ENCODE data around the gene MUC5B.

Gene MUC5B

DNA sequence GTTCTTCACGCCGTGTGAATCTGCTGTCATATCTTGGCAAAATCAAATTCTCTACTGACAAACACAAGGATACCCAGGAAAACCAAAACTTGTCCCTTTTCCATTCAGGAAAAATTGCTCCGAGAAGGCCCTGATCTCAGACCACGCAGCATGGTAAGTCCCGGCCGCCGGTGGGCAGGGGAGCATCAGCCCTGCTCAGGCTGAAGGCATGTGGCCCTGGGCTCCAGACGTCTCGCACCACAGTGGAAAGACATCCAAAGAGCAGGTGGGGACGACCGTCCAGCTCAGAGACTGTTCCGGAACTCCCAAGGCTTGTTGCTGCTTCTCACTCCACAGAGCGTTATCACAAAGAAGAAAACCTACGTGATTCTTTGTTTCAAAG is 56.8 kb downstream of the MUC5B start:
- TF ChIP-seq, protein P1, sequence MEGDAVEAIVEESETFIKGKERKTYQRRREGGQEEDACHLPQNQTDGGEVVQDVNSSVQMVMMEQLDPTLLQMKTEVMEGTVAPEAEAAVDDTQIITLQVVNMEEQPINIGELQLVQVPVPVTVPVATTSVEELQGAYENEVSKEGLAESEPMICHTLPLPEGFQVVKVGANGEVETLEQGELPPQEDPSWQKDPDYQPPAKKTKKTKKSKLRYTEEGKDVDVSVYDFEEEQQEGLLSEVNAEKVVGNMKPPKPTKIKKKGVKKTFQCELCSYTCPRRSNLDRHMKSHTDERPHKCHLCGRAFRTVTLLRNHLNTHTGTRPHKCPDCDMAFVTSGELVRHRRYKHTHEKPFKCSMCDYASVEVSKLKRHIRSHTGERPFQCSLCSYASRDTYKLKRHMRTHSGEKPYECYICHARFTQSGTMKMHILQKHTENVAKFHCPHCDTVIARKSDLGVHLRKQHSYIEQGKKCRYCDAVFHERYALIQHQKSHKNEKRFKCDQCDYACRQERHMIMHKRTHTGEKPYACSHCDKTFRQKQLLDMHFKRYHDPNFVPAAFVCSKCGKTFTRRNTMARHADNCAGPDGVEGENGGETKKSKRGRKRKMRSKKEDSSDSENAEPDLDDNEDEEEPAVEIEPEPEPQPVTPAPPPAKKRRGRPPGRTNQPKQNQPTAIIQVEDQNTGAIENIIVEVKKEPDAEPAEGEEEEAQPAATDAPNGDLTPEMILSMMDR (IDR thresholded peaks at IDR 0.05; ENCODE audit: low read length, missing control alignments), result no peak
- no peak overlapping the region for H3K4me3 ChIP-seq (replicated peaks; ENCODE audit: low read depth, low read length)
- DNase-seq (ENCODE audit: low read depth), result no peak

DNA sequence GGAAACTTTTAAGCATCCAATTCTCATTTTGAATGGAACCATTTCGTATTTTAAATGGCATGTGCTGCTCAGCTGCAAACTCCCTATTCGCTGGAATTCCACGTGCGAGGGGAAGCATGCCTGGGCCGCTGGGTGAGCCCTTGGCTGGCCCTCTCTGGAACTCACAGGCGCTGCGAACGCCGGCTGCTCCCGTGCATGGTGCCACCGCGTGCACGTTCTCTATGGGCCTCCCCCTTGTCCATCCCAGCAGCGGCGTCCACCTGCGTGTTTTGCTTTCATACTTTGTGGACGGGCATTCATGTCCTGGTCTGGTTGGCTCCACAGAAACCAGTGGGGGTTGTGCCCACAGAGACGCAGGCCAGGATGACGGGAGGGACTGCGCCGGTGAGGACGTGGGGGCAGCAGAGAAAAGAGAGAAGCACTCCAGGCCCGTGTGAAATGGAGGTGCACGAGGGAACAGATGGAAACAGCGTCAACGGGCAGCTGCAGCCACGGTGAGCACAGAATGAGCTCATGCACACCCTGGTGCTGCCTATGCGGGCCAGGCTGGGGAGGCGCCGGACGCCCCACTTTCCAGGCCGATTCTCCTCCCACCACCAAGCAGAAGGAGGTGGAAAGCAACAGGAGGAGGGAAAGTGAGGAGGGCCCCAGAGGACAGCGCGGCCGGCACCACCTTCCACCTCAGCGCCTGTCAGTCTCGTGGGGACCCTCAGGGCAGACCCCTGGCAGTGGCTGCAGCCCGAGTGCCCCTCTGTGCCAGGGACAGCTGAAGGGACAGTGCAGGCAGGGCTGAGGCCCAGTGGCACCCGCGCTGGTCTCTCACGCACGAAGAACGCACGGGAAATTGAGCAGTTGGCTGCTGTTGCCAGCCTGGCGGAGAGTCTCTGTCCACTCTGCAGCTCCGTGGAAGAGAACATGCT is 57.5 kb downstream of the MUC5B start:
- DNase-seq (ENCODE audit: low read depth), result no peak
- TF ChIP-seq, protein P1 (IDR thresholded peaks at IDR 0.05; ENCODE audit: low read length, missing control alignments), result no peak

DNA sequence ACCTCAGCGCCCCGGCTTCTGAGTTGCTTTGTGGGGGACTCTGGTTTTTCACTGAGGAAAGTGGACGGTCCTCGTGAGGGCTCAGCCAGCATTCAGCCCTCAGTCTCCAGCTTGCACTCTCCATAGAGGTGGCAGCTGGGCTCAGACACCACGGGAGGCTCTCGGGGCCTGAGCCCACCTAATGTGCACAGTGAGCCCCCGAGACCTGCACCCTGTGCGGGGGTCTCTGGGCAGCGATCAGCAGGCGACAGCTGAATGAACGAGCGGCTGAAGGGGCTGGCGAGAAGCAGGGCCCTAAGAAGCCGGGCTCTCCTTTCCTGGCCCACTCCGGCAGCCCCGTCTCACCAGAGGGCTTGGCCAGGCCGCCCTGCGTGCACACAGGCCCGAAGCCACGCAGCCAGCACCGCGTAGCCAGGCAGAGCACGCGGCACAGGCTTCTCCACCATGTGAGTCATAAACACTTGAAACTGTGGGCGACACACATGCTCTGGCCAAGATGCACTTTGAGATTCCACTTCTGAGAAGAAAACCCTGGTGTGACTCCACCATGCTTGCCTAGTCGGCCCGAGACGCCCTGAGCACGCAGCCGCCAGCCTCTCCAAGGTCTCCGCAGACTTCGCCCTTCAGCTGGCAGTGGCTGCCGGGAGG is 58.6 kb downstream of the MUC5B start:
- TF ChIP-seq, protein P1 (IDR thresholded peaks at IDR 0.05; ENCODE audit: low read length, missing control alignments), result no peak
- no peak for DNase-seq (ENCODE audit: low read depth)
- no peak overlapping the region for H3K4me3 ChIP-seq (replicated peaks; ENCODE audit: low read depth, low read length)

More for the DNA sequence above, 57.5 kb downstream of the MUC5B start:
- H3K4me3 ChIP-seq (replicated peaks; ENCODE audit: low read depth, low read length), result no peak overlapping the region

DNA sequence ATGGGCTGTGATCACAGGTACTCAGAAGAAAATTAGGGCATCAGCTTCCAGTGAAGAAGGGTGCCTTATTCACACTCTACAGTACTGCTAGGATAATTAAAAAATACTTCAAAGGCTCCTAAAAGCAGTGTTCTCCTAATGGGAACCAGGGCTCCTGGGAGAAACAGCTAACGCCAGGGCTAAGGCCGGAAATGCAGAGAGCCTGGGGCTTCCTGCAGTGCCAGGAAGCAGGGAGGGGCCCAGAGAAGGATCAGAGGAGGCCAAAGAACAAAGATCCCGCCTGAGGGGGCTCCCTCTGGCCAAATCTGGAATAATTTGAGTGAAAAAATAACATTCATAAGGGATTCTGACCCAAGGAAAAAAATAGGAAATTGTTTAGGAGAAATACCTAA is 59.1 kb downstream of the MUC5B start:
- H3K4me3 ChIP-seq (replicated peaks; ENCODE audit: low read depth, low read length), result no peak overlapping the region
- DNase-seq (ENCODE audit: low read depth), result no peak
- TF ChIP-seq, protein P1 (IDR thresholded peaks at IDR 0.05; ENCODE audit: low read length, missing control alignments), result no peak

DNA sequence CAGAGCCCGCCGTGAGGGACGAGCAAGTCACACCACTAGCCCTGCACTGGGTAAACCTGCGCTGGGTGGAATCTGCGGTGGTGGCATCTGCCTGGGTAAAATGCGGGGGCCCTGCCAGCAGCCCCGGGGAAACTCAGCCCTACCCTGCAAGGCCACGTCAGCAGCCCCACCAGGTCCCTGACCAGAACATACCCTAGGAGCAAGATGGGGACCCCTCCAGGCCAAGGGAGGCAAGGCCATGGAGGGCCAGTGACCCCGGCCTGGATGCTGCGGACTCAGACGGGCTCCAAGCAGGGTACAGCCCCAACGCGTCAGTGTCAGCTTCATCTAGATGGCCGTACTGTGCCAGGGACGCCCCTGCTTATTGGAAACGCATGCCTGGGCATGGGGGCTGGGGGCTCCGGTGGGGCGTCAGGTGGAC is 60.2 kb downstream of the MUC5B start:
- no peak overlapping the region for H3K4me3 ChIP-seq (replicated peaks; ENCODE audit: low read depth, low read length)
- TF ChIP-seq, protein P1 (IDR thresholded peaks at IDR 0.05; ENCODE audit: low read length, missing control alignments), result no peak
- no peak for DNase-seq (ENCODE audit: low read depth)

- DNase-seq (ENCODE audit: low read depth), result no peak
- TF ChIP-seq, protein P1 (IDR thresholded peaks at IDR 0.05; ENCODE audit: low read length, missing control alignments), result no peak
- H3K4me3 ChIP-seq (replicated peaks; ENCODE audit: low read depth, low read length), result no peak overlapping the region
These were observed 61.0 kb downstream of the MUC5B start for GRCh38 chr11:1283906-1284305.

All from fibroblast of pulmonary artery (primary cell).